ENCODE results near the gene CLEC16A.
A peak's percentile ranks its signal among the peaks of the same experiment; 100 is the strongest.

CLEC16A gene

DNA sequence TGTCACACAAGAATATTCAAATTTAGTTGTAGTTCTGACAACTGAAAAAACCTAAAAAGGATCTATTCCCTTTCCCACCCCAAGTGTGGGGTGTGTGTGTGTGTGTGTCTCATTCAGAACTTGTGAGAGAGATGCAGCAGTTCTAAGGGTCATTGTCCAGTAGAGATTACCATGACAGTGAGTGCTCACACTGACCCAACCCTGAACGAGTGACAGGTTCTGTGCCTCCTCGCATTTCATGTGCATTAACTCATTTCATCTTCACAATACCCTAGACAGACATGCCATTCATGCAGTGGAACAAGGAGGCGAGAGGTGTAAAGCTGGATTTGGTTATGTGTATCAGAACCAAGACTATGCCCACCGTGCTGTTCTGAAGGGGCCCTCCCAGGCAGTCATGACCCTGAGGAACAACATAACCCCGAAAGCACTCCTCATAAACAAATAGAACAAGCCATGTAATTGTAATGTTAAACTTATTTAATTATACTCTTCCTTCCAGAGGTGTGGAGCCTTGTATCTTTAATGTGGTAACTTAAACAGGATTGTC lies 102.1 kb downstream of the CLEC16A start:
- H3K4me3 ChIP-seq (replicated peaks; ENCODE audit: low read depth, low read length), result no peak overlapping the region
- TF ChIP-seq CTCF (IDR thresholded peaks at IDR 0.05; ENCODE audit: low read length, missing control alignments), result no peak
- DNase-seq (ENCODE audit: low read depth), result no peak

DNA sequence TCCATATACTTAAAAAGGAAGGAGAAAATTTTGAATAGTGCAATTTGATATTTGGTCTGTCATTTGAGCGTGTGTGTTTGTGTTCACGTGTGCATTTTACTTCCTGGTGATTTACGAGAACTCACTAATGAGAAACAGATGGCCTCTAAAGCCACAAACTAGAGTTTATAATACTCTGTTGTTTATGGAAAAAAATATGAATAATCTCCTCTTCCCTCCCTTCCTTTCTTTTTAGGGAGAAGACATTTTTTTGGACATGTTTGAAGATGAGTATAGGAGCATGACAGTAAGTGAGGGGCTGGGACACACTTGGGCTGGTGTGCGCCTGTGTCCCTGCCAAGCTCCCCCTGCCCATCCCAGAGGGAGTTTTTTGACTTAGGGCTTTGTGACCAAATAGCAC lies 102.7 kb downstream of the CLEC16A start:
- TF ChIP-seq CTCF (IDR thresholded peaks at IDR 0.05; ENCODE audit: low read length, missing control alignments), result no peak
- DNase-seq (ENCODE audit: low read depth), result peak; percentile 52
- H3K4me3 ChIP-seq (replicated peaks; ENCODE audit: low read depth, low read length), result no peak overlapping the region

GRCh38 chr16:11047939-11048800 lies 103.8 kb downstream of the CLEC16A start:
- no peak overlapping the region for H3K4me3 ChIP-seq (replicated peaks; ENCODE audit: low read depth, low read length)
- no peak for TF ChIP-seq CTCF (IDR thresholded peaks at IDR 0.05; ENCODE audit: low read length, missing control alignments)
- DNase-seq (ENCODE audit: low read depth), result no peak

GRCh38 chr16:11049396-11050059 lies 105.2 kb downstream of the CLEC16A start:
- no peak for DNase-seq (ENCODE audit: low read depth)
- no peak for TF ChIP-seq CTCF (IDR thresholded peaks at IDR 0.05; ENCODE audit: low read length, missing control alignments)
- H3K4me3 ChIP-seq (replicated peaks; ENCODE audit: low read depth, low read length), result no peak overlapping the region

- no peak for TF ChIP-seq CTCF (IDR thresholded peaks at IDR 0.05; ENCODE audit: low read length, missing control alignments)
- H3K4me3 ChIP-seq (replicated peaks; ENCODE audit: low read depth, low read length), result no peak overlapping the region
- no peak for DNase-seq (ENCODE audit: low read depth)
These were observed 106.2 kb downstream of the CLEC16A start for GRCh38 chr16:11050536-11050935.

GRCh38 chr16:11050944-11051343 lies 106.6 kb downstream of the CLEC16A start:
- DNase-seq (ENCODE audit: low read depth), result no peak
- TF ChIP-seq CTCF (IDR thresholded peaks at IDR 0.05; ENCODE audit: low read length, missing control alignments), result no peak
- no peak overlapping the region for H3K4me3 ChIP-seq (replicated peaks; ENCODE audit: low read depth, low read length)

Measured in fibroblast of pulmonary artery (primary cell).